Stimulated activated CD4-positive, alpha-beta T cell treated with anti-CD3 and anti-CD28 coated beads, Interleukin-1b, Interleukin-23, amount 100 ng/mL, for 24 hours (primary cell): ENCODE measurements around the gene KANSL1.

Source experiments
- DNase-seq, 4 experiments: peaks; one replicate each; pipeline ENCODE4 v3.0.0-alpha.2; 2020; ENCODE audit warnings: low read depth in 4 of 4, low spot score in 1 of 4

Gene KANSL1

GRCh38 chr17:46082257-46082656, 111.0 kb downstream of the KANSL1 start:
- no peak for DNase-seq

GRCh38 chr17:46081018-46081320, 112.3 kb downstream of the KANSL1 start:
- no peak for DNase-seq

GRCh38 chr17:46080118-46081017, 112.9 kb downstream of the KANSL1 start:
- DNase-seq = no peak

- DNase-seq = no peak
Measured at GRCh38 chr17:46078675-46079074, 114.6 kb downstream of the KANSL1 start.

GRCh38 chr17:46074540-46074939, 118.7 kb downstream of the KANSL1 start:
- DNase-seq = no peak

- no peak for DNase-seq
Measured at GRCh38 chr17:46072998-46073397, 120.2 kb downstream of the KANSL1 start.

GRCh38 chr17:46071796-46072195, 121.4 kb downstream of the KANSL1 start:
- DNase-seq = no peak

GRCh38 chr17:46064460-46064859, 128.8 kb downstream of the KANSL1 start:
- no peak for DNase-seq

- no peak for DNase-seq
Measured at GRCh38 chr17:46063241-46063640, 130.0 kb downstream of the KANSL1 start.

- no peak for DNase-seq
Measured at GRCh38 chr17:46061435-46061834, 131.8 kb downstream of the KANSL1 start.

GRCh38 chr17:46060461-46060860, 132.8 kb downstream of the KANSL1 start:
- DNase-seq = no peak

GRCh38 chr17:46059486-46059885, 133.7 kb downstream of the KANSL1 start:
- no peak for DNase-seq

- DNase-seq = no peak
Measured at GRCh38 chr17:46057366-46057765, 135.9 kb downstream of the KANSL1 start.

- no peak for DNase-seq
Measured at GRCh38 chr17:46056800-46057304, 136.4 kb downstream of the KANSL1 start.

GRCh38 chr17:46053911-46054534, 139.2 kb downstream of the KANSL1 start:
- DNase-seq = no peak

GRCh38 chr17:46049656-46050055, 143.6 kb downstream of the KANSL1 start:
- no peak for DNase-seq

- DNase-seq = no peak
Measured at GRCh38 chr17:46047856-46048255, 145.4 kb downstream of the KANSL1 start.

- DNase-seq = no peak
Measured at GRCh38 chr17:46047398-46047797, 145.8 kb downstream of the KANSL1 start.

GRCh38 chr17:46046957-46047356, 146.3 kb downstream of the KANSL1 start:
- DNase-seq = no peak

- no peak for DNase-seq
Measured at GRCh38 chr17:46045639-46046038, 147.6 kb downstream of the KANSL1 start.

- DNase-seq = no peak
Measured at GRCh38 chr17:46044989-46045388, 148.2 kb downstream of the KANSL1 start.

- DNase-seq = peak in 2 of 4 experiments; percentile 14 to 15
Measured at GRCh38 chr17:46044286-46044928, 148.8 kb downstream of the KANSL1 start.
